ENCODE measurements around the gene MNT.
A peak's percentile ranks its signal among the peaks of the same experiment; 100 is the strongest.

The MNT gene

DNA sequence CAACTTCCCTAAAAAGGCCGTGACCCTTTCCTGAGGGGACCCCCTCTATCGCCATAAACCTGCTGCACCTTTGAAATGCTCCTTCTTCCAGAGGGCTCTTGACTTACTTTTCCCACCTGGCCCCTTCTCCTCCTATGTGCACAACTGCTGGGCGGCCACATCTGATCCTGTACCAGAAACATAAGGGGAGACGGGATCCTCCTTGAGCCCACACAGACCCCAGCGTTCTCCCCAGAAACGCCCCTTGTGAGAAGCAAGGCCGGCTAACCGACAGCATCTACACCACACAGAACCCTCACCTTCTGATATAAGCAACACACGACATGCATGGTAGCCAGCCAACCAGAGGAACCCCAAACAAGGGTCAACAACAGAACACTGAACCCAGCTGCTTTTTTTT, 14.2 kb upstream of the MNT start:
- no peak for DNase-seq

DNA sequence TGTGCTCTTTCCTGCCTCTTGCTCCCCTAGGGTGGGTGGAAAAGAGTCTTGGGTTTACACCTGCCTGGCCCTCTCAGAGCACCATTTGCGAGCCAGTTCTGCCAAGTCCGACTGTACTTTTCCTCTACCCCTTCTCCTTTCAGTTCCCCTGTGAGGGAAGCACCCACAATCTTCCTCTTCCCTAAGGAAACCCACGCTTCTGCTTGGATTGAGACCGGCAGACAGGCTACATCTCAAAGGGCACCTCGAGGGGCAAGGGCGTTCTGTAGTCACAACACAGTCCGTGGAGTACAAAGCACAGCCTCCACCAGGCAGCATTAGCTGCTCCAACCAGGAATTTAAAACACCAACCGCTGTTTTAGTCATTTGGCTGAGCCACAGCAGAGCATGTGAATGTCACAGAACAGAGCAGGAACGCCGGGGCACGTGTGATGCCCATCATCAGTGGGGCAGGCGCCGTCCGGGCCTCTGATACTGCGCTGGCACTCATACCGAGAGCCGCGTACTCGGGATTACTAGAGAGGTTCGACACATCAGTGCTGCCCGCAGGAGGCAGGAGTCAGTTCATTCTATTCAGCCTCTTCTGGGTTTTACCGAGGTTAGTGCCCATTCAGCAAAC, 13.7 kb upstream of the MNT start:
- DNase-seq, result no peak

DNA sequence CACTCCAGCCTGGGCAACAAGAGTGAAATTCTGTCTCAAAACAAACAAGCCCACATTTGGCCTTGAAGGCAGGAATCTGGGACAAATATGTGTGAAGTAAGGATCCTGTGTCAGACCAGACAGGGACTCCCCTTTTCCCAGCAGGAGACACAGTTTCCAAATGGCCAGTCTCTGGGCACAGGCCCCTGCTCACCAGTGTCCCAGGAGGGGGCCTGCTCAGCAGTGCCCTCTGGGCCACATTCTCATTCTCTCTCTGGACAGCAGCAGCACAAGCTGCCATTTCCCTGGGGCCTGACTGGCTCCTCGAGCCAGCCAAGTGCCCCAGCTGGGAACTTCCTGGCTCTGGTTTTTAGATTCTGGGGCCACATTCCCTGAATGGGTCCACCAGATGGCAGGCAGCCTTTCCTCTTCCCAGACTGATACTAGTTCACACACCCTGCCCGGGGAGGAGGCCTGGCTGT, 11.7 kb upstream of the MNT start:
- no peak for DNase-seq

DNA sequence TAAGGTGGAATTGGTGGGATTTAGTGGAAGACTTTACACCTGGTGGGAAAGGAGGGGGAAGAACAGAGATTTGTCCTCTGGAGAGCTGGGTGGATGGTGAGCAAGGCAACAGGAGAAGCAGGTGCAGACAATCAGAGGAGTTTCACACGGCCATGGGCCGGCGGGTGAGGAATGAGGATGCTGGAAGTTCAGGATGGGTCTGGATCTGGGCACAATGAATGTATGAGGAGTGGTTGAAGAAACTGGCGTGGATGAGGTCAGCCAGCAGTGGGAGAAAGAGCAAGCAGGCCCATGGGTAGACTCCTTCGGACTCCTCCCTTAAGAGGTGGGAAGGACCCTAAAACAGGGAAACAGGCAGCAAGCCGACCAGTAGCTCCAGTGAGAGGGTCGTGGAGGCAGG, 10.1 kb upstream of the MNT start:
- DNase-seq, result no peak

DNA sequence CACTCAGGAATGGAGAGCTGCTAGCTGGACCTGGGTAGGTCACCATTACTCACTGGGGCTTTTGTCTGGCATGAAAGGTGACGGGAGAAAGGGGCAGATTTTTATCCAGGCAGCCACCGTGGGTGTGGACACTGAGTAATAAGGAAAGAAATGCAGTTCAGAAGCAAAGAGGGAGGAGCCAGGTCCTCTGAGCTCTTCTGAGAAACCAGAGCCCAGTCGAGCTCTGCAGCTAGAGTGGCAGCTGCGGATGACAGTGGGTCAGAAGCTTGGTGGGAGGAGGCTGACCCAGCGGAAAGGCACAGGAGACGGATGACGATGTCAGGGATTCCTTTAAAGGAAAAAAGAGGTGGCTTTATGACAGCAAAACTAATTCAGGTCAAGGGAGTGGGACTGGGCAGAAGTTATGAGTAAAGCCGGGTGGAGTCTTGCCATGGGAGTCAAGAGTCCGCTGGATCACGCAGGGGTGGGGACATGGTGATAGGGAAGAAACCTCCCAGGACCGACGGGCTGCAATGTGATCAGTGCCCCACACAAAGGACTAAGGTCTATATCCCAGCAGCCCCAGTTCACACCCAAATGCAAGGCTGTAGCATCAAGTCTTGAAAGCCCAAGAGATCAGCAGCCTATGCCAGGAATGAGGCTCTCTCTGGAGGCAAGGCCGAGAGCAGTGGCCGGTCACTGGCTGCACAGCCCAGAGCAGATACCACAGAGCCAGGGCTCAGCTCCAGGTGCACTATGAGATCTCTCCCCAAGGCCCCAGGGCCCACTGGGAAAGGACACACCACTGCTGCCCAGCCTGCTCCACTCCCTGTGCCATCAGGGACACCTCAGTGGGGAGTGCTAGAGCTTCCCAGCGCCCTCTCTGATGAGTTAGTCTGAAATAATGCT, 6.3 kb upstream of the MNT start:
- no peak for DNase-seq

DNA sequence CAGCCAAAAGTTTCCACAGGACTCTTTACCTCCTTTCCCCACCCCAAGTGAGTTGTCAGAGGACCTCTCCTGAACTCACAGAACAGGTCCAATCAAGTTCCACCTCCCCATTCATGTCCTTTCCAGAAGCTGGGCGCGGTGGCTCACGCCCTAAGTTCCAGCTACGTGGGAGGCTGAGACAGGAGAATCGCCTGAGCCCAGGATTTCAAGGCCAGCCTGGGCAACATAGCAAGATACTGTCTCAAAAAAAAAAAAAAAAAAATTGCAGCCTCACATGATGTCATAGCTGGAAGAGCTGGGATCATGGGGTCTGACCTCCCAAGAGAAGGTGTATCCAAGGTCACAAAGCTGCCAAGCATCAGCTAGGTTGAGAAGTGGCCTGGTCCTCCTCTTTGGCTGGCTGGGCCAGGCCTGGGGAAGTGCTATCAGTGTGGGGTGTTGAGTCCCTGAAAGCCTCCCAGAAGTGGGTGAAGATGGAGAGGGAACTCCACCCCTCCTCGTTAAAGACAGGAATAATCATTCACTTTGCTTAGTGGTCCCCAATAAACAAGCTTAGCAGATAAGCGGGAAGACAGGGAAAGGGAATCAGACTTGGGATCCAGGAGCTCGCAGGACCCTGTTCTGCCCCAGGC, 5.5 kb upstream of the MNT start:
- no peak for DNase-seq

DNA sequence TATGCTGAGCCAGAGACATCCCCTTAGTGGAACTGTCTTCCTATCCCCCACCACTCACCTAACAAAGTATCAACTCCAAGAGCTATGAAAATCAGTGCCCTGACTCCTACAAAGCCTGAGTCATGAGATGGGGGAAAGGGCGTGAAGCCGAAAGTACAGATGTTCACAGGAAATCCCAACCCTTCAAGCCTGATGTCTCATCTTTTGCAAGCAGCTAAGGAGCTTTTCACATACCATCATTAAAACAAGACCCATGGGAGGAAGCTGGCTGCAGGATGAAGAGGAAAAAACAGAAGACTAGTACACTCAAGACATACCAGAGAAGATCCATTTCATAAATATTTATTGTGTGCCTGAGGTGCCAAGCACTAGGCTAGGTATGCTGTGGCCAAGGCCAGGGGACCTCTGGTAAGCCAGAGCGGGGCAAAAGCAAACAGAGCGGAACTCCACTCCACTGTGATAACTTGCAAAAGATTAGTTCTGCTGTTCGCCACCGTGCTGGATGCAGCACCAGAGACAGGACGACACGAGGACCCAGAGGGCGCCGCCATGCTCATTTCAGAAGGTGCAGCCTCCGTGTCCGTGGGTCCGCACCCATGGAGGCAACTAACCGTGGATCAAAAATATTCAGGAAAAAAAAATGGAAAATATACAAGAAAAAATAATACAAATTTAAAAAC, 4.5 kb upstream of the MNT start:
- DNase-seq, result no peak

DNA sequence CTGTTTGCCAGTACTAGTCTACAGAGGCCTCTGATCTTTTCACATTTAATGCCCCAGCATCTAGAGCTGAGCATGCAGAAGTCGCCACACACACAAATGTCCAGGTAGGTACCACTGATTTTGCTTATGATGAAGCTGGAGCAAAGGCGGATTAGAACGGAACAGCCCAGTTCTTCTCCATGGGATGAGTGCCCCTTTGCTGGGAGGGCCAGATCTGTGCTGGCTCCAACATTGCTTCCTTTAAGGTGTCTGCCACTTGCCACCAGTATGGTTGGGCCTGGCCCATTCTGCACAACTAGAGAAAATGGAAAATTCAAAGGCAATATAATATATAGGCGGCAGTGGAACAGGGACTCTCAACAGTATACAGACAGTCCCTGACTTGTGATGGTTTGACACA, 2.2 kb upstream of the MNT start:
- DNase-seq, result no peak

DNA sequence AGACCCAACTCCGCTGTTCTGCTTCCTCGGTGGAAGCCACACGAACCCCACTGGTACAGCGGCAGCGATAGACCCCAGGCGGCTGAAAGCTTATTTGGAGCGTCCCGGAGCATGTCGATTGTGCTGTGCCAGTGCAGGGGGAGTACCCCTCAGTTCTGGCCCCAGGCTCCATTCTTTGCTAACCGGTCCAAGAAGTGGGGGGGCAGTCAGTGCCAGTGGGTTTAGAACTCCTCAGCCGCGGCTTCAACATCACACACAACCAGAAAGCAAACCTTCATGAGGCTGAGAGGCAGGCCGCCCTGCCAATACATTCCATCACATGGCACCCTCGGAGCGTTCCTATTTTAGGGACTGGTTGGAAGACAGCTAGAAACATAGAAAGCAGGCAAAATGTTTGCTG, 1.7 kb upstream of the MNT start:
- DNase-seq, result no peak

DNA sequence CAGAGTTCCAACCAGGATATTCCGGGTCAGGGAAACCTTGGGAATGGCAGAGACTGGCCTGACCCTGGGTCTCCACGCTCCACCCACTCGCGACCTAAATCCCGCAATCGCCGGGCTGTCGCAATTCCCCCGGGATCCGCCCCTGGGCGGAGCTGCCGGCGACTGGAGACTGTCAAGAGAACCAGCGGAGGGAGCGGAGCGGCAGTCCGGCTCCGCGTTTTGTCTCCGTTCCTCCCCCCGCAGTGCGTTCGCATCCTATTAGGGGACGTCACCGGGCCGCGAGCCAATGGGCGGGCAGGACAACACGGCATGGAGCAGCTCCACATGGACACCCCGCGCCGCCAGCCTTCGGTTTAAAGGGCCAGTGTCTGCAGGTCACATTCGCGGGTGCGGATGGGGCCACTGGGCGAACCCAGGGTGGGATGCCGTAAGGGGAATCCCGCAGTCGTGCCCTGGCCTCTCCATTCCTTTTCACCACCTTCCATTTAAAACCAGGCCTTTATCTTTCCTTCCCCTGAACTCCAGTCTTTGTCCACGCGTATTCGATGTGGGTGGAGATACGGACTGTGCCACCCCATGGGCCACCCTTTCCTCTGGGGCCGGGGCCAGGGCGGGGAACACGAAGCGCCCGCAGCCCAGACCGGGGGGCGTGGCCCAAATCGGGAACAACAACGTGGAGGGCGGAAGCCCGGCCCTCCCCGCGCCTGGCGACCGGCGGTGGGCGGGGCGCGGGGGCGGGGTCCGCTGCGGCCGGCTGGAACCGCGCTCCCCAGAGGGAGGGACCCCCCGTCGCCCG, 764 bp upstream of the MNT start:
- peak; percentile 92 for DNase-seq

DNA sequence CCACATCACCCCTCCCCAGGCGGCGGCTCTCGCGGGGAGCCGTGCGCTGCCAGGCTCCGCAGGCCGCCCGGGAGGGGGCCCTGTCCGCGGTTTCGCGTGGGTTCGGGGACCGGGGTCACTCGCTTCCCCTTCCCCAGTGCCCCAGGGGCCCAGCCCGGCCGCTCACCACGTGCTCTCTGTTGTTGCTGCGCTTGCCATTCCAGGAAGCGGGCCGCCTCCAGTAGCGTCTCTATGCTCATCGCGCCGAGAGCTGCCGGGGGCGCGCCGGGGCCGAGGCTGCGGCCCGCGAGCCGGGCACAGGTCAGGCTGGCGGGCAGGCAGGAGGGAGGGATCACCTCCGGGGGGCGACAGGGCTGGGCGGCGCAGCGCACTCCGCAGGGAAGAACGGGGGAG, 390 bp downstream of the MNT start:
- no peak for DNase-seq

DNA sequence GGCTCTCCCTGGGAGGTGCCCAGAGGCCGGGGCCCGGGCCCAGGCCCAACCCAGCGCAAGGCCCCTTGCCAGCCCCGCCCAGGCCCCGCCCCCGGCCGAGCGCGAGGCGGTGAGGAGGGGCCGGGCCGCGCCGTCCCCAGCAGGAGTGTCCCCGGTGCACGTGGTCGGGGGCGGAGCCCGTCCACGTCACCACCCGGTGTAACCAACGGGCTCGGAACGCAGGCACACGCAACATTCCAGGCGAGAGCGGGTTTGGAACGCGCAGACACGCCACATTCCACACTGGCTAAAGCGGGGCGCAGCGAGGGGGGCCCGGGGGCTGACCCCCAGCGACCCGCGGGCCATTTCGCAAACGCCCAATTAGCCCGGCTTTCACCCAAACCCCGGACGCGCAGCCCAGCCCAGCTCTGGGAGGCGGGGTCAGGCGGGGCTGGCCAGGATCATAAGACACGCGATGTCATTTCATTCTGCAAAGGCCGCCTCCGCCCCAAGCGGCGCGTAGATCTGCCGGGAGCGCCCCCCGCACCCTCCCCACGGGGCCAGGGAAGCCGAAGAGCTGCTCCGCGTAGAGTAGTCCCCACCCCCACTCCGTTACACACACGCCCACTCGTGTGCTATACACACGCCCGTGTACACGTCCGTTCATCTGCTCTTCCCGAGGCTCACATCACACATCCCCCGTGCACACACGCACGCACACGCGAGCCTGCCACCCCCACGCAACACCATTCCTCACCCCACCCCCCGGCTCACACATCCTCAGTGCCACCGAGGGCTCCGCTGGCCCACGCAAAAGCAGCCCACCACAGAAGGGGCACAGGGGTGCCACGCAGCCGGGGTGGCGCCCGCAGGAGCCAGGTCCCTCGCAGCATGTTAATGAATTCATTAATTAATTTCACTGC, 1.0 kb downstream of the MNT start:
- peak; percentile 83 for DNase-seq

DNA sequence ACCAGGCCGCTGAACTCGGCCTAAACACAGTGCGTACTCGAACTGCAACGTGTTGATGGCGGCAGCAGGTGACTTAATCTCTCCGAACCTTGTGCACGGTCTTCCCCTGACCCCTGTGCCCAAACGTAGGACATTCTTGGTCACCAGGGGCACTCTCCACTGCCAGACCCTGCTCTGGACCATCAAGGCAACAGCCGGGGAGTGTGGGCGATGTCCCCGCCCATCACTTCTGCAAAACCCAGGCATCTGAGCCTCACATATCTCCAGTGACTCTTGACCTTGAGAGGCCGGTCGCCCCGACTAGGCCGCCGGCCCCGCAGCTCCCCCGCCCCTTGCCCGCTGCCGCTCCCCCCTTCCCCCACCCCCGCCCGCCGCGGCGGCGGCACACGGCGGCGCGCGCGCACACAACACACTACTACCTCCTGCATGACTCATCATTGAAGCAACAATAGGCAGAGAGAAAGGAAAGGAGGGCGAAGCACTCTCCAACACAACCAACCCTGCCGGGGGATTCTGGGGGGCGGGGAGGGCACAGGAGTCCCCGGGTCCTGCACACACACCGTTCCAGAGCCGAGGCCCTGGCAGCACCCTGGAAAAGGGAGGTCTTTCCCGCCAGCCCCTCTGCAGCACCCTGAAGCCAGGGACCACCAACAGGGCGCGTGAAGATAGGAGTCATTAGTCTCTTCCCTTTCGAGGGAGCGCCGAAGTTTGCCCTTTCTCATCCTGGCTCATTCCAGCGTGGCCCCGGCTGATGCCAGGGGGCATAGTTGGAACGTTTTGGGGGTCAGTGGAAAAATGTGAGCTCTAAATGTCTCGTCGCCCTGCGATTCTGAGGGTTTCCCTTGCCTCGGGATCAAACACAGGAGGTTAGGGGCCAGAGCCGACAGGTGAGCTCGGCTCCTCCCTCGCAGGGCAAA, 1.9 kb downstream of the MNT start:
- DNase-seq, result peak; percentile 67

DNA sequence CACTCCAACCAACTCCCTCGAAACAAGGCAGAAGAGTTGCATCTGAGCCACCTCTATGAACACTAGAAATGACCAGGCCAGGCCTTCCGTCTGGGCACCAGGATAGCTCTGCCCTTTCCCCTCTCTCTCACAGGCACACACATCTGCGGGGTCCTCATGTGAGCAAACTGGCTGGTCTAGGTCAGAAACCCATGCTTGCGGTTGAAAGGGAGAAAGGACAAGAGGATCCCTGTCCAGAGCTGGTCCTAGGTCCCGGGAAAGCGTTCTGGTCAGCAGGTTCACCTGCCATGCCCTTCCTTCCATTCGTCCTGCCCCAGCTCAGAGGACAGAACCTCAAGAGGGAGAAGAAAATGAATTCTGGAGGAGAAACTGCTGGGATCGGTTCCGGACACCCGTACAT, 2.7 kb downstream of the MNT start:
- DNase-seq, result no peak

DNA sequence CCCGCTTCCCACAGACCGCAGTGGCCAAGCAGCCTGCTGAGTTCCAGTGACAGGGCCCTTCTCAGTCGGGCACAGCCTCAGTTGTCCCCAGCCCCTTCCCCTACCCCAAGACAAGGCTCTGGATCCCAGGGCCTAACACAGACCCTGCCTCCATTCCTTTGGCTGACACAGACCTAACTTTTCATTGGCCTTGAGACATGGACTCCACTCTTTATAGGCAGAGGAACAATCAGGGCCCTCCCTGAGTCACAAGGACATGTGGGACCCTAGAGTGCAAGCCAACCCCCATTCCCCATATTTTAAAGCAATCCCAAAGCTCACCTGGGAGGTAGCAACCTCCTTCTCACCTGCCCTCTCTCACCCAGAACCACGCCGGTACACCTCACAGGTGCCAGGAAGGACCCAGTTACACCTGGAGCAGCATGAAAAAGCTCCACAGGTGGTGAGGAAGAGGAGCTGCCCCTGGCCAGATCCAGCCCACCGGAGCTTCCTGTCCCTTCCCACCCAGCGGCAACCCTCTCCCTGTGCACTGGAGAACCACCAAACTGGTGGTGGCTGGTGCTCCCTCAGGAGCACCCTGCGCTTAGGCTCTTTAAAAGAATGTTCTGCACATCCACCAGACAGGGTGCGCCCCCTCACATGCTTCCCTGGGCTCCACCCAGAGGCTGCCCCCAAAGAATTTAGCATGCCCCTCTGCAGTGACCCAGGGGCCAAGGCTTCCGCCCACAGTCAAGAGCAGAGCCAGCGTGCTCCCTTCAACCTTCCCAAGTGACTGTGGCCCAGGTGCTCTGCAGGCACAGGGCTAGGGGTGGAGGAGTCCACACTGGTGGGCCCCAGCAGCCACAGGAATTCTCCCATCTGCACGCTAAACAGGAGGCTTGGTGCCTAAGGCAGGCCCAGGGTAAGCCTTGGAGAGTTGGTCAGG, 3.4 kb downstream of the MNT start:
- DNase-seq, result no peak

DNA sequence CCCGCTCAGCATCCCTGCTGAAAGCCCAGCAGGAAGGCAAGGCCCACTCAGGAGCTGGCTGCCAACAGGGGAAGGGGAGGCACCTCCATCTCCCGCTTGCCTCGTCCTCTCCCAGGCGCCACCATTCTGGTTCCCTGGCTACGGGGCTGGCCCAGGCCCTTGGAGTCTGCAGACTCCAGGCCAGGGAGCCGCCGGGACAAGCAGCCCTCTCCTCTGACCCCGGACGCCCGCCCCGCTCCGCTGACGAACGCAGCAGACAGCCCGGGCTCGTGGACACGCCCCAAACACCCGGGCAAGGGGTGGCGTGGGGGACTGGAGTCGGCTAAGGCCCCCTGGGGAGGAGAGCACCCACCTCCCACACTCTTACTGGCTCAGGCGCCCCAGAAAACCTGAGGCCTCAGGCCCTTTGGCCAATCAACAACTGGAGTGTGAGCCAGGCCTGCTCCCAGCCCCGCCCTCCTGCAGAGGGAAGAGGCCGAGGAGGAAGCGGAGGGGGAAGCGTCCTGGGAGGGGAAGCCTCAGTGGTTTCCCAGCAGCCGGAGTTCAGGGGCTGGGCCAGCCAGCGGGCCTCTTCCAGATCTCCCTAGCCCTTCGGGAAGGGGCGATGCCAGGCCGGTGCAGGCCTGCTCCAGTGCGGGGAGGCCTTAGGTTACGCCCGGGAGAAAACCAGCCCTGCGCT, 4.2 kb downstream of the MNT start:
- DNase-seq, result peak; percentile 16

DNA sequence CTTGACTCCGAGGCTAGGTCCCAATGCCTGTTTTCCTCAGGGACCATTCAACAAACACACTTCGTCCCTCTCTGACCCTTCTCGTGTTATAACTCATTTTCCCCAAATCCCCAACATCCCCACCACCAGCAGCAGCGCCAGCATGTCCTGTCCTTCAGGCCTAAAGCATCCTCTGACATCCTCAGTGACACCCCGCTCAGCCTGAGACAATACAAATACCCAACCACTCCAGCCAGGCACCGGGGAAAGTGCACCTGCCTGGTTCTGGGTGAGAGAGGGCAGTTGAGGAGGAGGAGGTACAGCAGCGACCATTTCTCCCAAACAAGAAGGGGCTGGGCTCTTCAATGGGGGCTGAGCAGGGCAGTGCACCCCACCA, 4.7 kb downstream of the MNT start:
- no peak for DNase-seq

Data from NCI-H2029 (cell line).